Activated CD8-positive, alpha-beta memory T cell treated with anti-CD3 and anti-CD28 coated beads, Interleukin-2, amount 50 U/mL, for 1 hour (primary cell): Measurements from ENCODE around the gene LSAMP.

Experiments
- DNase-seq: peaks from one replicate; pipeline ENCODE4 v3.0.0-alpha.2; 2020; ENCODE audit errors: extremely low read depth

Gene LSAMP

GRCh38 chr3:116291141-116291540 lies 154.1 kb downstream of the LSAMP start:
- no peak for DNase-seq

GRCh38 chr3:116288485-116288884 lies 156.8 kb downstream of the LSAMP start:
- no peak for DNase-seq

- DNase-seq = no peak
Observed at GRCh38 chr3:116285781-116286421, 159.4 kb downstream of the LSAMP start.

- no peak for DNase-seq
Observed at GRCh38 chr3:116281313-116282143, 163.8 kb downstream of the LSAMP start.

- no peak for DNase-seq
Observed at GRCh38 chr3:116280130-116280740, 165.1 kb downstream of the LSAMP start.

- DNase-seq = no peak
Observed at GRCh38 chr3:116276675-116277074, 168.6 kb downstream of the LSAMP start.

GRCh38 chr3:116270056-116270455 lies 175.2 kb downstream of the LSAMP start:
- no peak for DNase-seq

GRCh38 chr3:116267116-116267515 lies 178.2 kb downstream of the LSAMP start:
- no peak for DNase-seq

GRCh38 chr3:116265976-116266584 lies 179.2 kb downstream of the LSAMP start:
- DNase-seq = no peak

GRCh38 chr3:116265320-116265695 lies 180.0 kb downstream of the LSAMP start:
- no peak for DNase-seq

- no peak for DNase-seq
Observed at GRCh38 chr3:116264546-116265319, 180.6 kb downstream of the LSAMP start.

GRCh38 chr3:116263842-116264545 lies 181.3 kb downstream of the LSAMP start:
- no peak for DNase-seq

- no peak for DNase-seq
Observed at GRCh38 chr3:116260491-116260890, 184.8 kb downstream of the LSAMP start.

GRCh38 chr3:116259984-116260383 lies 185.3 kb downstream of the LSAMP start:
- no peak for DNase-seq

GRCh38 chr3:116256843-116257485 lies 188.3 kb downstream of the LSAMP start:
- DNase-seq = no peak

GRCh38 chr3:116254541-116254940 lies 190.7 kb downstream of the LSAMP start:
- DNase-seq = no peak

- no peak for DNase-seq
Observed at GRCh38 chr3:116253511-116253910, 191.8 kb downstream of the LSAMP start.

- DNase-seq = no peak
Observed at GRCh38 chr3:116247605-116248004, 197.7 kb downstream of the LSAMP start.

GRCh38 chr3:116246406-116246980 lies 198.8 kb downstream of the LSAMP start:
- no peak for DNase-seq

- DNase-seq = no peak
Observed at GRCh38 chr3:116242825-116243224, 202.5 kb downstream of the LSAMP start.
